Epithelial cell of esophagus (primary cell): ENCODE data around the gene TAMALIN.
A peak's percentile ranks its signal among the peaks of the same experiment; 100 is the strongest.

ENCODE experiments used
- DNase-seq: peaks from one replicate; pipeline ENCODE4 v3.0.0; 2010; ENCODE audit warnings: low read depth
- H3K4me3 ChIP-seq: 2 replicates; pipeline ENCODE4 v1.5.1; 2011; ENCODE audit warnings: mild to moderate bottlenecking, low read length, control low read depth
- CTCF ChIP-seq: IDR thresholded peaks from 2 replicates; pipeline ENCODE4 v1.5.1; 2011; ENCODE audit warnings: low read depth, mild to moderate bottlenecking, low read length, control low read depth, inconsistent platforms; ENCODE audit not compliant: insufficient read depth; ENCODE audit errors: missing control alignments

Gene TAMALIN

DNA sequence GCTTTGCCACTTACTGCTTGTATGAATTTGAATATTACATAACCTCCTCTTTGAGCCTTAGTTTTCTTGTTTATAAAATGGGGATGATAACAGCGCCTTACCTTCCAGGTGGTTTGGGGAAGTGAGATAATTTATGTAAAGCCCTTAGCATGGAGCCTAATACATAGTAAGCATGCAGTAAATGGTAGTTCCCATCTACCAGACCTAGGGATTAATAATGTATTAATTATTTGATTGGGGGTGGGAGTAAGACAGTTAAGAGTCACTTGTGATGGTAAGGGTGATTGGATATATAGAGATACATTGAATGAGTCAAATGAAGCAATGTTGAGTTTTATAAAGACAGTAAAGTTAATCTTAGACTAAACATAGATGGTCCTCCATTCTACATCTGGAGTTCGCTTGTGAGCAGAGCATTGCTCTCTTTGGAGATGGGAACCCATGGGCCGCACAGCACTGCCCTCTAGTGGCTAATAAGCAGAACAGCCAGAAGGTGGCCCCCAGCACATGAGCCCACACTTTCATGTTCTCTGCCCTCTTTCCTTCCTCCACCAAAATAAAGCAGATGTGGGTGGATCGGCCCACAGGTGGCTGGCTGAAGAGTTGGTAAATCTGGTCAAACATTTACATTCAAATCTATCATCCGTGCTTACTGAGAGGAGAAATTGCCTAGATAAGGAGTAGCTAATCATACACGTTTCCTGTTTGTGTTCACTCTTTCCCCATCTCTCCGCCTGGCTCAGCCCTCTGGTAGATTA, 26.5 kb upstream of the TAMALIN start:
- no peak overlapping the region for H3K4me3 ChIP-seq
- TF ChIP-seq CTCF = peak; percentile 92
- peak; percentile 66 for DNase-seq

- no peak for DNase-seq
- no peak overlapping the region for H3K4me3 ChIP-seq
- TF ChIP-seq CTCF = no peak
These were observed 26.0 kb upstream of the TAMALIN start for GRCh38 chr12:51980809-51981127.

DNA sequence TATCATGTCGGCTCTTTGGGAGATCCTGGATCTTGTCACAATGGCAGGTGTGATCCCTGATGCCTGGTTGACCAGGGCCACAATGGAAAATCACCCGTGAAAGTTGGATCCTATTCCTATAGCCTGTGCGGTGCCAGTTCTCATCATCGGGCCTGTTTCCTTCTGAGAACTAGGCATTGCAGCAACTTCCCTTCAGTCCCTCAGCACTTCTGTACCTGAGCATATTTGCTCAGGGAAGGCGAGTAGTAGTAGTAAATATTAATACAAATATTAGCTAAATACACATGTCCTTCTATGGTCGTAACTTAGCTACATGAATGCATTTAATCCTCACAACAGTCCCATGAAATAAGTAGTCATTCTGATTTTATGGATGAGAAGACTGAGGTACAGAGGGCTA, 22.1 kb upstream of the TAMALIN start:
- no peak for DNase-seq
- no peak for TF ChIP-seq CTCF
- H3K4me3 ChIP-seq = no peak overlapping the region

GRCh38 chr12:51985154-51985835, 21.5 kb upstream of the TAMALIN start:
- no peak for TF ChIP-seq CTCF

DNA sequence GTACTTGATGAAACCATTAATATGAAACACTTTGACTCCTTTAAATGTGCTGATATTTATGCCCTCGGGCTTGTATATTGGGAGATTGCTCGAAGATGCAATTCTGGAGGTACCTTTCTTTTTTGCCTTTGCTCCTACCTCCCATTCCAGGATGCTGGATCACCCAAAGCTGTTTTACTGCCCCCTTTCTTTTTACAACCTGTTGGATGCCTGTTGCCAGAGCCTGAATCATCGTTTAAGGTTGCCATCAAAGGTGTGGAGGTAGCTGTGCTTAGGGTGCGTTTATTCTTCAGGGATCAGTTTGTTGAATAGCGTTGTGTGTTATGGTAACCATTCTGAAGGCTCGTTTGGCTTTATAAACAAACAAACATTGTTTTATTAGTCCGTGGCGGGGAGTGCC, 19.9 kb upstream of the TAMALIN start:
- DNase-seq = no peak
- H3K4me3 ChIP-seq = no peak overlapping the region
- no peak for TF ChIP-seq CTCF

More at GRCh38 chr12:51985154-51985835, 21.5 kb upstream of the TAMALIN start:
- no peak for DNase-seq
- H3K4me3 ChIP-seq = no peak overlapping the region

GRCh38 chr12:51992246-51992645, 14.5 kb upstream of the TAMALIN start:
- H3K4me3 ChIP-seq = no peak overlapping the region
- TF ChIP-seq CTCF = no peak
- no peak for DNase-seq

DNA sequence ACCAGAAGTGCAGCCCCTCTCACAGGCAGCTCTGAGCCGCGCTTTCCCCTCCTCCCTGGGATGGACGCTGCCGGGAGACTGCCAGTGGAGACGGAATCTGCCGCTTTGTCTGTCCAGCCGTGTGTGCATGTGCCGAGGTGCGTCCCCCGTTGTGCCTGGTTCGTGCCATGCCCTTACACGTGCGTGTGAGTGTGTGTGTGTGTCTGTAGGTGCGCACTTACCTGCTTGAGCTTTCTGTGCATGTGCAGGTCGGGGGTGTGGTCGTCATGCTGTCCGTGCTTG, 12.3 kb upstream of the TAMALIN start:
- no peak for TF ChIP-seq CTCF
- no peak for DNase-seq
- no peak overlapping the region for H3K4me3 ChIP-seq
